Stimulated activated CD4-positive, alpha-beta T cell treated with anti-CD3 and anti-CD28 coated beads, Interleukin-12 subunit alpha, Interleukin-12 subunit beta, amount 100 ng/mL, for 4 hours (primary cell): Measurements from ENCODE around the gene ODAD3.
"Not testable (repeated sequence)": the region's sequence is repeated elsewhere in the genome, so short reads cannot be mapped to it uniquely, and the experiment has no call there.

Experiments used
- DNase-seq: peaks from one replicate; pipeline ENCODE4 v3.0.0-alpha.2; 2020

ODAD3 gene

DNA sequence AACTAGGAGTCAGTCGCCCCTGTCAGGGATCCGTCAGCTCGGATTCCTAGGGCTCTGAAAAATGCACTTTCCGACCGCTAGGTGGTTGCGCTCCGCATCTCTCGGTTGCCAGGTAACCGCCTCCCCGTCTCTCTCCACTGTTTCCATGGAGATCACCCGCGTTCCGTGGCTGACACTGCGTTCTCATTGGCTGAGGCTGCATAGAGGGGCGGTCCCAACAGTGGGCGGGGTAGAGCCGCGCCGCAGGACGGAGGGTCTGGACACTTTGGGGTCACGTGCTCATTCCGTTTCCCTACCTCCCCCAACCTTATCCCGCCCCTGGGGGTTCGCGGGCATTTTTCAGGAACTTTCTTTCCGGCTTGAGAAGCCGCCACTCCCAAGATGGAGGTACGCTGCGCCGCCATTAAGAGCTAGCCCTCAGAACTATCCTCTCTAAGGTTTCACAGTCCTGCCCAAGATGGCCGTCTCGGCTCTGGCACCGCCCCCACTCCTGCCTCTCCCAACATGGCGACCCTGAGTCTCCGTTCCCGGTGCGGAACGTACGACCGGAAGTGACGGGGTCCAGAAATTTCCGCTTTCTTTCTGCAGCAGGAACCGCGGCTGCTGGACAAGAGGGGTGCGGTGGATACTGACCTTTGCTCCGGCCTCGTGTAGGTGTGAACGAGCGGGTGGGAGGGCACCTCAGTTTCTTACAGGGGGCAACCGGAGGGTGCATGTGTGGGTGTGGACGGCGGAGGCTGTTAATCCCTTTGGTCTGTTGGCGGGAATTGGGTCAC lies at the start of gene ODAD3, which contains the start of gene PRKCSH:
TSS of gene ODAD3 (minus strand) at position 65 of the 776 bp plus-strand sequence. CDS start 105 bp downstream, outside the sequence.
TSS of gene PRKCSH (plus strand) at position 579 of the 776 bp plus-strand sequence. CDS start 483 bp downstream, outside the sequence.
- peak; percentile 97 for DNase-seq

DNA sequence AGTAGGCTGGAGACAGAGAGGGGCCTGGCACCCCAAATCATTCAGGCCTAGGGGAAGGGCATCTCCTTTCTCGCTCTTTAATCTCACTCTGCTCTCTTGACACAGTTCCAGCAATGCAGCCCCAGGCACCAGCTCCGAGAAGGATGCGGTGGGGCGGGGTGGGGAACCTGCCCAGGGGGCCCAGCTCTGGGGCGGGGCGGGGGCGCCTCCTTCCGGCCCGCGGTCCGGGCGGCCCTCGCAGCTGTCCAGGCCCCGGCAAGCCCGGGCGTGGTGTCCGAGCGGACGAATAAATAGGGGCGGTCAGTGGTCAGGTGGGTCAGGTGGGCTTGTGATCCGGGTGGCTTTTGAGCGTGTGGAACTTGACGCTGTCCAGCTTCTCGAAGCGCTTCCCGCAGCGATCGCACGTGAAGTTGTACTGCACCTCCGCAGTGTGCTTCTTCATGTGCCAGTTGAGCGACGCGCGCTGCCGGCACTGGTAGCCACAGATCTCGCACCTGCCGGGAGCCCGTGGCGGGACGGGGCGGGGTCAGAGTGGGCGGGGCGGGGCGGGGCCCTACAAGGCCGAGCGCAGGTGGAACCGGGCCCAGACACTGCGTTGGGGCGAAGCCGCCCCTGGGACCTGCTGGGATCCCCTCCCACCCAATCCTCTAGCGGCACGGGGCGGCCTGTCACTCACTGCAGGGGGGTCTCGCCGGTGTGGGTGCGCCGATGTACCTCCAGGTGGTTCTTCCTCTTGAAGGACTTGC lies 48.6 kb upstream of the ODAD3 start:
- no peak for DNase-seq

DNA sequence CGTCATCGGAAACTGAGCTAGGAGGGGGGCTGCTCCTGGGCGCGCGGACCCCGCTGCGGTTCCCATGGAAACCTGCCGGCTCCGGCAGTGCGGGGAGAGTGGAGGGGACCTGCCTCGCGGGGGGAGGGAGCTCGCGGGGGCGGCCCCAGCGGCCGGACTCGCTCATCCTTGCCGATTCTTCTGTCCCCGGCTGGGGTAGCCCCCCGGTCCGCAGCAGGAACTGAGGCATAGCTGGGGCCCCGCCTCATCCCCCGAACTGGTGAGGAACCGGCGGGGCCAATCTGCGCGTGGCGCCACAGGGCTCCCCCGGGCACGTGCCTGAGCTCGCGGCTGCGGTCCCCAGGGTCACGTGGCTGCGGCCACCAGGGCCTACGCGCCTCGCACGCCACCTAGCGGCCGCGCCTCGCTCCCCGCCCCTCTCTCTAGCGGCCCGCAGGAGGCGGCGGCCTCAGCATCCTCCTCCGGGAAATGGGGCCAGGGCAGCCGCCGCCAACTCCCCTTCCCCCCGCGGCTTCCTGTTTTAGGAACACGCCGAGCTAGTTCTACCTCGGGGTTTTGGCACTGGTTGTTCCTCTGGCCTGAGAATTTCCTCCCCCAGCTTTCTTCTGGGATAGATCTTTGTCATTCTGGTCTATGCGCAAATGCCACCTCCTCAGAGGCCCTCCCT lies 47.6 kb upstream of the ODAD3 start:
- DNase-seq: peak; percentile 85

DNA sequence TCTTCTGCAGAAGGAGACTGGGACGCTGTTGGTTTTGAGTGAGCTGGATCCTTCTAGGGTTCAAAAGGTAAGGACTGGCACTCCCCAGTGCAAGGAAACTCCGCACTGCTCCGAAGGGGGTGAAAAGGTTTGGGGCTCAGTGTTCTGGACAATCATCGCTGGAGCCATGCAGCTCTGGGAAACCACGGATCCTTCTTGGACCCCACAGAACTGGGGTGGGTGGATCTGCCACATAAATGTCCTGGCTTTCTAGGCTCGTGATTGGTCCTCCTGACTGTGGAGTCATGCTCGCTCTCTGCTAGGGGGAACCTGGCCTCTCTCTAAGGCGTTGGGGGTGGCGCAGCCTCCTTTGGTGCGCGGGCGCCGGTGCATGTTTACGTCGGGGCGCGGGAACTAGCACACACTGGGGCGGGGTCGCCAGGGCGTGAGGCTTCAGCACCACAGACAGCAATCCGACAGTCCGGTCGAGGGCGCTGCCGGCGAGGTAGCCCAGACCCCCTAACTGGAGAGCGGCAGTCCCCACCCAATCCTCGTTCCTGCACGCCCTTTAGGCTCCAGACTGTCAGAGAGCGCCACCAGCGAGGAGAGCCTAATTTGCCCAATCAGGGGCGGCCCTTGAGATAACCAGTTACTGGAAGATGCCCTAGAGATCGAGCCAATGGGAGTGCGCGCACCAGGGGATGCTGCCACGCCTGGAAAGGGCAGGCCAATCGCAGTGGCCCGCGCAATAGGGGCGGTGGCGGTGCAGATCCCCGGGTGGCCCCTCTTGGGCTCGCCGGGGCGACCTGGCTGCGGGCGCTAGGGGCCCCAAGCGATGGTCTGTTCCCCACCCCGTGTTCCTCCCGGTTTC lies 46.8 kb upstream of the ODAD3 start:
- DNase-seq: peak; percentile 75

DNA sequence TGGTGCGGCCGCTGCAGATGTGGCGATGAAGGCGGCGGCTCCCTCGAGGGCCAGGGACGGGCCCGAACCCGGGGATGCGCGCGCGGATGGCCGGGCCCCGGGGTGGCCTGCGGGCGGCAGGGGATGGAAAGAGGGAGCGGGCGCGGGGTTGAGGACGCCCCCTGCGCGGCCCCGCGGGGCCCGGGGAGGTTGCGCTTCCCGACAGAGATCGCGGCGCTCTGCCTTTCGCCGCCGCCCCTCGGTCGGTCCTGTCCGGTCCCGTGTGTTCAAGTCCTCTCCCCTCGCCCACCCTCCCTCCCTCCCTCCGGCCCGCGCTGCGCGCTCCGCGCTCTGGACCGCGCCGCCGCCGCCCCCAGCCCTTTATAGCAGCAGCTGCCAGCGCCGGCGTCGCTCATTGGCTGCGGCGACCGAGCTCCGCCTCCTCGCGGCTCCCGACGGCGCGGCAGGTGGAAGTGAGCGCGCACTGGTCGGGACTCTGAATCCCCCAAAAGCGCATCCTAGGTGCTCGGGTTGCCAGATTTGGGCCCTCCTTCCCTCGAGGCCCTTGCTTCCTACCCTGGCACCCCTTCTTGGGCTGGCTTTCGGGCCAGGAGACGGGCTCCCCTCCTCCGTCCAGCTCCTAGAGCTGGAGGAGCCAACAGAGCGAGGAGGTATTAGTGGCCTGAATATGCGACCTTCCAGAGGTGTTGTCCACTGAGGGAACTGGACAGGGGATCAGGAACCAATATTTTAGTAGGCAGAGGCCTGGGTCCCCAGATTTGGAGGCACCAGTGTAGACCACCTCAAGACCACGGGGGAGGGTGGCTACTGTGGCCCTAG lies 46.0 kb upstream of the ODAD3 start, which contains the start of gene ELAVL3:
TSS of gene ELAVL3 (minus strand) at position 332 of the 819 bp plus-strand sequence. CDS start 438 bp downstream, outside the sequence.
- DNase-seq: no peak

DNA sequence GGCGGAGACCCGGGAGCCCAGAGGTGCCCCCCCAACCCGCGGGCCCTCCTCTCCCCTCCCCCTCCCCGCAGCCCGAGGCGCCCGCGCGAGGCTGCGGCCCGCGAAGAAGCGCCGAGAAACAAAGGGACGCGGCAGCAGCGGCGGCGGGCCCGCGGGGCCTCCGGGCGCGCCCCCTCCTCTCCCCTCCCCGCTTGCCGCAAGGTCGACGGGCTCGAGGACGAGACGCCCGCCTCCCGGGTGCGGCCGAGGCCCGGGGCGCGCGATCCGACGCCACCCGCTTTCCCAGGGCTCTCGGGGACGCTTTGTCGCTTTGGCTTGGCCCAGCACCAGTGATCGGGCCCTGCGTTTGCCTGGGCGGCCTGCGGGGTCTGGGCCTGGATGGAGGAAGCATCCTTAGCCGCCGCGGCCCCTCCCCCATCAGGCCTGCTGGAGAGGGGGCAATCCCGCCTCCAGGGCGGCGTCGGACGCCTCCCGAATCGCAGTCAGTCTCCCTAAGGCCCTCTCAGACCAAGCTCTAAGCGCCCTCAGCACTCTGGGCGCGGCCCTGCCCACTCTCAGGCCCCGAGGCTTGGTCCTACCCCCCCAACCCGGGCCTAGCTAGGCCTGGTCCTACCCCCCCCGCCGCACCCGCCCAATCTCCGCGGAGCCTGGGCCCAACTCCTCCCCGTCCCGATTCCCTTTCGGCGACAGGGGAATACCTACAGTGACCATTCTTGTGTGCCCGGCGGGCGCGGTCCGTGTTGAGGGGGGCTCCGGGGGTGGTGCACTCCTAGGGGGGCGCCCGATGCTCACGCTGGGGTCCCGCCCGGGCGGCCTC lies 45.2 kb upstream of the ODAD3 start:
- no peak for DNase-seq

DNA sequence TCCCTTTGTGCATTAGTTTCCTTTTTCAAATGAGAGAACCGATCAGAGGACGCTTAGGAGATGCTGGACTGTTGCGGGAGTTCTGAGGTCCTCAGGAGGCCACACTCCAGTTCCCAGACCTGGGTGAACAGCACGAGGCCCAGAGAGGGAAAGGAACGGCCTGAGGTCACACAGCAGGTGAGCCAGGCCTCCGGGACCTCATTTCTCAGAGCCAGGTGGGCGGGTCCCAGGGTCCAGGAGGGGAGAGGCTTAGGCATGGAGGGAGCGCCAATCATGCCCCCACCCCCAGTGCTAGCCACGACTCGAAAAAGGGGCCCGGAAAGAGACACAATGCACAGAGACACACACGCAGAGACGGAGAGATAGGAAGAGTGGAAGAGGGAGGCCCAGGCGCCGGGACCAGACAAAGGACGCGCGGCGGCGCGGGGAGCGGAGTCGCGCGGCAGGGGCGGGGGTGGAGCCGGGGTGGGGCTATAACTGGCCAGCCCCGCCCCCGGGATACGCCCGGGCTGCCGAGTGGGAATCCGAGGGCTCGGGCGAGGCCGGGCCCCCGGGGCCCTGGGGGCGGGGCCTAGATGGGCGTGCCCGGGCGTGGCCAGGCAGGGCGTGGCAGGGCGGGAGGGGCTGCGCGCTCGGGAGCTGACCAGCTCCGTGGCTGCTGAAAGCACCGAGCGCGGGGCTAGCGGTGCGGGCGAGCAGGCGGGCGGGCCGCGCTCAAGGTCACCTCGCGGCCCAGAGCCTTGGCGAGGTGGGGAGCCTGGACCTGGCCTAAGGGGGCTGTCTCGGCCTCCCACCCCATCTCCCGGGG lies 44.4 kb upstream of the ODAD3 start:
- DNase-seq: no peak

DNA sequence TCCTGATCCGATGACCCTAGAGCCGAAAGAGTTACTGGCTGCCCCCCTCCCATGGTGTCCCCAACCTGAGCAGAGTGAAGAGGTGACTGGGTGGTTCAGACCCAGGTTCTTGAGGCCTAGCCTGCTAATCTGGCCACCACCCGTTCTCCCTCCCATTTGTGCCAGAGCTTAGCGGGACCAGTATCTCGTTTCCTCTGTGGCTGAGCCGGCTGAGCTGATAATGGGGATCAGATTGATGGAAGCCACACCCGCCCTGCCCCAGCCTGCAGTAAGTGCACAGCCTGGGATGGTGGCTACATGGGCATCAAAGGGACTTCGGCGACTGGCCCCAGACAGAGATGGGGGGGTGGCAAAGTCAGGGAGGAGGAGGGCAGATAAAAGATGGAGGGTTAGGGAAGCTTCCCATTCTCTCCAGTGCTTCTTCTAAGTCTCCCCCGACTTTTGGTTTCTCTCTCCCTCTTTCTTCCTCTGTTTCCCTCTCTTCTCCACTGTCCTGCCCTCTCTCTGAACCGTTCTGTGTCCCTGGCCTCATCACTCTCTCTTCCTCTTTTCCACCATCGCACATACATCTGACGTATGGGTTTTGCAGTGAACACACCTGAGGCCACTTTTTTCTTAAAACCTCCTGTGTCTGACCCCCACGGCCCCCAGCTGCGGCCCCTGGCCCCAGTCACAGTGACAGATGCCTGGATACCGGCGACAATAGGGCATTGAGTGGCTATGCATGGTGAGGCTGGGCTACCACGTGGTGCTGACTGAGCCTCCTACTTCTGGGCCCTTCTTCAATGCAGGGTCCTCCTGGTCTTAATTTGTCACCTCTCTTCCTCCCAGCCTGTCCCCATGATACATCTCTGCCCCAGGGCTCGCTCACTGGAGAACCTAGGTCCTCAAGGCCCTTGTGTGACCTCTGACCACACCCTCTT lies 43.5 kb upstream of the ODAD3 start:
- DNase-seq: no peak

DNA sequence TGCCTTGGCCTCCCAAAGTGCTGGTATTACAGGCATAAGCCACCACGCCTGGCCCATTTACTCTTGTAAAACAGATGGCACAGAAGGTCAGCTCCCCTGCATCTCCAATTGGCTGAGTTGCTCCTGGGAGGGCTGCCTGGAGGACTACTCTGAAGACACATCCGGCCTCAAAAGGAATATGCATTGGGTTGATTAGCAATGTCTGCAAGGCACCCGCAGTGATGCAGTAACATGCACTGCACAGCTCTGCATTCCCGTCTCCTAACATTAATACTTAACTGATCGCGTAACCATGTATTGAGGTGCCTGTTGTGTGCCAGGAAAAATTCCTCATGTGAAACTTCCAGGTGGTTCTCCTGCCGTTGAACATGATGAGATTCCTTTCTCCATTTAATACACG lies 40.9 kb upstream of the ODAD3 start:
- no peak for DNase-seq

DNA sequence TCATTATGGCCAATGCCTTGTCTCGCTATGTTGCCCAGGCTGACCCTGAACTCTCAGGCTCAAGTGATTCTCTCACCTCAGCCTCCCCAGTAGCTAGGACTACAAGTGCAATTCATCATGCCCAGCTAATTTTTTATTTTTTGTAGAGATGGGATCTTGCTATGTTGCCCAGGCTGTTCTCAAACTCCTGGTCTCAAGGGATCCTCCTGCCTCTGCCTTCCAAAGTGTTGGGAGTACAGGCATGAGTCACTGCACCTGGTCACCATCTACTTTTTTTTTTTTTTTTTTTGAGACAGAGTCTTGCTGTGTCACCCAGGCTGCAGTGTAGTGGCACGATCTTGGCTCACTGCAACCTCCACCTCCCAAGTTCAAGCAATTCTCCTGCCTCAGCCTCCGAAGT lies 40.4 kb upstream of the ODAD3 start:
- not testable (repeated sequence) for DNase-seq

DNA sequence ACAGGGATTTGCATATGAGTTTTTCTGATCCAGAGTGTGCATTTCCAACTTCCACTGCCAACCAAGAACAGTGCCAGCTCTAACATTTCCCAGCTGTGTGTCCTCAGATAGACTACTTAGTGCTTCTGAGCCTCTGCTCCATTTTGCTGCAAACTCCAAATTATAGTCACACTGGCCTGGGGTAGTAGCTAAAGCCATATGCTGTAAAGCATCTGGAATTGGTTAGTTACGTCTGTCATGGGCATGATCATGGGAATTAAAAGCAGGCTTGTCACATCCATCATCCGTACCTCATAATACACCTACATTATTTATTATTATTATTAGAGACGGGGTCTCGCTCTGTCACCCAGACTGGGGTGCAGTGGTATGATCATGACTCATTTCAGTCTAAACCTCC lies 38.8 kb upstream of the ODAD3 start:
- no peak for DNase-seq

DNA sequence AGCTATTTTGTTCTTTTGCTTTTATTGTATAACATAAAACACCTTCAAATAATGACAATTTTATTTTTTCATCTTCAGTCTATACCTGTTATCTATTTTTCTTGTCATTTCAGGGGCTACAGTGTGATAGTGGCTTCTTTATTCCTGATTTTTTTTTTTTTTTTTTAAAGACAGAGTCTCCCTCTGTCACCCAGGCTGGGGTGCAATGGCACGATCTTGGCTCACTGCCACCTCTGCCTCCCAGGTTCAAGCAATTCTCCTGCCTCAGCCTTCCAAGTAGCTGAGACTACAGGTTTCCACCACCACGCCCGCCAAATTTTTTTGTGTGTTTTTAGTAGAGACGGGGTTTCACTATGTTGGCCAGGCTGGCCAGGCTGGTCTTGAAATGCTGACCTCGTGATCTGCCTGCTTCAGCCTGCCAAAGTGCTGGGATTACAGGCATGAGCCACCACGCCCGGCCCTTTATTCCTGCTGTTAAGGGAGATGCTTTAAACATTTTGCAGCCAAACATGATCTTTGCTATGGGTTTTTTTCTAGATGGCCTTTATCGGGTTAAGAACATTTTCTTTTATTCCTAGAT lies 33.4 kb upstream of the ODAD3 start:
- not testable (repeated sequence) for DNase-seq

DNA sequence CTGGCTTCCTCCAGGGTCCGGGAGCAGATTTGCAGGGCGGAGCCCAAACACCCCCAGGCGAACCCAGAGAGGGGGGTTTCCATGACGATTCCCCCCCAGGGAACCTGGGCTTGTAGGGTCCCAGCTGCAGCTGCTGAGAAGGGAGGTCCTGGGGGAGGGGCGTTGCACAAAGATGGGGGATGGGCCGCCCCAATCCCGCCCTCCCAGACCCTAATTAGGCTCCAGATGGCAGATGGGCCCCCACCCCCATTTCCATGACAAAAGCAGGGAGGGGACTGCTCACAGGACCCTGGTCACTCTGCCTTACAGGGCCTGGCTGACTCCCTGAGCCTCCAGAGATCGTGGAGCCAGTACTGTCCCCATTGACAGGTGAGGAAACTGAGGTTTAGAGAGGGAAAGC lies 30.7 kb upstream of the ODAD3 start:
- DNase-seq: no peak

DNA sequence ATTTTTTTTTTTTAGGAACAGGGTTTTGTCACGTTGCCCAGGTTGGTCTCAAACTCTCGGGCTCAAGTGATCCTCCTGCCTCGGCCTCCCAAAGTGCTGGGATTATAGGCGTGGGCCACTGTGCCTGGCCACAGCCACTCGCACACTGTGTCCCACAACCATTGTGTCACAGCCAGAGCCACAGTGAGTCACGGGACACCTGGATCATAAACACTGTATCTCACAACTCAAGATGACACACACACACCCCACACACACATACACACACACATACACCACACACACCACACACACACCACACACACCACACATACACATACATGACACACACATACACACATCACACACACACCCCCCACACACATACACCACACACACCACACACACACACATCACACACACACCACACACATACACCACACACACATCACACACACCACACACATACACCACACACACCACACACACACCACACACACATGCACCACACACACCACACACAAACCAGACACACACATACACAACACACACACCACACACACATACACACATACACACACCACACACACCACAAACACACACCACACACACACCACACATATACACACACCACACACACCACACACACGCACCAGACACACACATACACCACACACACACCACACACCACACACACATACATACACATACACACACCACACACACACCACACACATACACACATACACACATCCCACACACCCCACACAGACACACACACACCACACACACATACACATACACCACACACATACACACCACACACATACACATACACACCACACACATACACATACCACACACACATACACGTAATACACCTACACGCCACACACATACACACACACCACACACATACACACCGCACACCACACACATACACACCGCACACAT lies 29.7 kb upstream of the ODAD3 start:
- no peak for DNase-seq

DNA sequence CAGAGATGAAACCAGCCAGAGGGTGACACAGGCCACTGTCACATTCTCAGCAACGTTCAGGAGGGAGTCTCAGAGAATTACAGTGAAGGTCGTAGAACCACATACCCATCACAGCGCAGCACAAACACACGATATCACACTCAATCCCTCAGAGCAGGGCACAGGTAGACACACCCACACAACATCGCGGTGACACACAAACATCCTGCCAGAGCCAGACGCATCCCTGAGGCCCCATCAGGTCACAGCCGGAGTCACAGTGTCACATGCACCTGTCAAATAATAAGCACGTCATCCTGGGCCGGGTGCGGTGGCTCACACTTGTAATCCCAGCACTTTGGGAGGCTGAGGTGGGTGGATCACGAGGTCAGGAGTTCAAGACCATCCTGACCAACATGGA lies 28.5 kb upstream of the ODAD3 start:
- DNase-seq: no peak

DNA sequence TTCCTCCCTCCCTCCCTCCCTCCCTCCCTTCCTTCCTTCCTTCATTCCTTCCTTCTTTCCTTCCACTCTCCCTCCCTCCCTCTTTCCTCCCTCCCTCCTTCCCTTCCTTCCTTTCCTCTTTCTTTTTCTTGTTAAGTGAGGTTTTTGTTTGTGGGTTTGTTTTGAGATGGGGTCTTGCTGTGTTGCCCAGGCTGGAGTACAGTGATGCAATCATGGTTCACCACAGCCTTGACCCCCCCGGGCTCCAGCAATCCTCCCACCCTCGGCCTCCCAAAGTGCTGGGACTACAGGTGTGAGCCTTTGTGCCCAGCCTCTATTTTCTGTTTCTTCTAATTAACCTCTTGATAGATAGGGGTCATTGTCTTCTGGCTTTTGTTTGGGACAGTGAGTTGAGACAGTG lies 26.5 kb upstream of the ODAD3 start:
- DNase-seq: no peak

DNA sequence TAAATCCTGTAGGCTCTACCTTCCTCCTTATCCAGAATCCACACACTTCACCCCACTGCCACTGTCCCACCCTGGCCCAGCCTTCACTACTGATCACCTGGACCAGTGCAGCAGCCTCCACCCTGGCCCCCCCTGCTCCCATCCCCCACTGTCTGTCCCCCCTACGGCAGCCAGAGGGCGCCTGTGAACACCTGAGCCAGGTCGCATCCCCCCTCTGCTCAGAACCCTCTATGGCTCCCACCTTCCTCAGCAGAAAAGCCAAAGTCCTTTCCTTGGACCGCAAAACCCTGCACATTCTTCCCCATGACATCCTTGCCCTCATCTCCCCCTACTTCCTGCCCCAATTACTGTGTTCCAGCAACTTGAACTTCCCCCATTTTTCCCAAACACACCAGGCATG lies 25.3 kb upstream of the ODAD3 start:
- DNase-seq: no peak
